Measurements from ENCODE around the gene MED26.

MED26 gene

GRCh38 chr19:16588824-16589577, 39.0 kb downstream of the MED26 start:
- no peak for DNase-seq

GRCh38 chr19:16587833-16588823, 39.9 kb downstream of the MED26 start:
- peak; percentile 55 for DNase-seq

GRCh38 chr19:16586991-16587832, 40.8 kb downstream of the MED26 start:
- DNase-seq, result no peak

GRCh38 chr19:16586477-16586871, 41.5 kb downstream of the MED26 start:
- no peak for DNase-seq

- DNase-seq, result no peak
Measured at GRCh38 chr19:16585808-16586476, 42.1 kb downstream of the MED26 start.

- DNase-seq, result no peak
Measured at GRCh38 chr19:16585094-16585801, 42.8 kb downstream of the MED26 start.

- DNase-seq, result peak; percentile 87
Measured at GRCh38 chr19:16584248-16585093, 43.5 kb downstream of the MED26 start.

- no peak for DNase-seq
Measured at GRCh38 chr19:16582486-16583261, 45.3 kb downstream of the MED26 start.

- no peak for DNase-seq
Measured at GRCh38 chr19:16581971-16582343, 46.0 kb downstream of the MED26 start.

- no peak for DNase-seq
Measured at GRCh38 chr19:16581145-16581970, 46.6 kb downstream of the MED26 start.

- no peak for DNase-seq
Measured at GRCh38 chr19:16579381-16579780, 48.6 kb downstream of the MED26 start.

- no peak for DNase-seq
Measured at GRCh38 chr19:16577531-16577985, 50.4 kb downstream of the MED26 start.

GRCh38 chr19:16576690-16577530, 51.1 kb downstream of the MED26 start:
- no peak for DNase-seq

GRCh38 chr19:16575861-16576689, 51.9 kb downstream of the MED26 start:
- no peak for DNase-seq

- no peak for DNase-seq
Measured at GRCh38 chr19:16575282-16575681, 52.7 kb downstream of the MED26 start.

GRCh38 chr19:16573925-16574324, 54.1 kb downstream of the MED26 start:
- DNase-seq, result no peak

- no peak for DNase-seq
Measured at GRCh38 chr19:16573296-16573695, 54.7 kb downstream of the MED26 start.

Measured in DMS53 (cell line).